ENCODE data around the gene MREG. TPM values are rescaled to one million over a fixed set of nuclear protein-coding genes. Genes with fewer than 3 reads are reported as not detected.

MREG gene
- total and polyA plus RNA-seq, 10 of the 15 experiments (the other 5 are each of a cell fraction or from before 2014, with no cell fraction given) = 6.9 to 45.0 (median 28.5) TPM

GRCh38 chr2:216031960-216032689 is 18.8 kb upstream of the MREG start (continued):
- no peak for TF ChIP-seq NFYB (IDR thresholded peaks at IDR 0.05; ENCODE audit: insufficient read depth, low read depth, low read length)
- TF ChIP-seq ZZZ3 (IDR thresholded peaks at IDR 0.05; ENCODE audit: control insufficient read depth, insufficient read length, low read depth) = no peak
- no peak for TF ChIP-seq ZBTB33 (IDR thresholded peaks at IDR 0.05)
- TF ChIP-seq YBX1 (IDR thresholded peaks at IDR 0.05) = no peak
- TF ChIP-seq KAT2A (conservative IDR thresholded peaks at IDR 0.05; ENCODE audit: control insufficient read depth, low read depth, low read length) = no peak
- no peak for TF ChIP-seq ATF3 (IDR thresholded peaks at IDR 0.05; ENCODE audit: borderline replicate concordance, extremely low read depth, low read depth, low read length)
- TF ChIP-seq ZNF687 (IDR thresholded peaks at IDR 0.05) = no peak
- TF ChIP-seq ZNF592 (IDR thresholded peaks at IDR 0.05) = no peak
- no peak for TF ChIP-seq SUZ12 (IDR thresholded peaks at IDR 0.05; ENCODE audit: unreplicated experiment)
- TF ChIP-seq MTA2 (IDR thresholded peaks at IDR 0.05; ENCODE audit: low read depth) = peak; percentile 71
- TF ChIP-seq HDGF (IDR thresholded peaks at IDR 0.05) = no peak
- TF ChIP-seq RUNX3 (IDR thresholded peaks at IDR 0.05; ENCODE audit: low read length) = peak; percentile 33; the same call in 1 of the 2 replicates
- peak; percentile 78 for TF ChIP-seq DPF2 (IDR thresholded peaks at IDR 0.05)
- peak; percentile 97 for TF ChIP-seq MEF2A (IDR thresholded peaks at IDR 0.05; ENCODE audit: insufficient read depth, low read depth, low read length)
- peak; percentile 71 for TF ChIP-seq PBX3 (IDR thresholded peaks at IDR 0.05; ENCODE audit: insufficient replicate concordance, low read depth, low read length)
- no peak for TF ChIP-seq RCOR1 (conservative IDR thresholded peaks at IDR 0.05; ENCODE audit: low read depth, low read length)
- peak; percentile 48 for TF ChIP-seq SPI1 (IDR thresholded peaks at IDR 0.05; ENCODE audit: borderline replicate concordance, insufficient read depth, low read depth, low read length)
- TF ChIP-seq NR2F1 (conservative IDR thresholded peaks at IDR 0.05) = 0 out of 2 replicates have a peak, but pooled peaks have one; percentile 24
